HepG2 (cell line): ENCODE measurements around the gene MBNL3. TPM values are rescaled to one million over a fixed set of nuclear protein-coding genes. Genes with fewer than 3 reads are reported as not detected.

ENCODE experiments used
- ATAC-seq: fragments of 200-7000 bp; cut with Tn5 transposase; 3 replicates; pipeline ENCODE4 v1.9.1; 2020; ENCODE audit warnings: mild to moderate bottlenecking, moderate library complexity
- BruUV-seq: library from RNA; stranded (reverse); fragments of 400-500 nt; replicated peaks from 2 replicates; lab custom pipeline; 2021; lab: Mats Ljungman, UMichigan
- CTCF ChIA-PET: fragments of 300-600 bp; formaldehyde crosslinking; extraction: SDS; loops from one replicate; lab custom pipeline; 2021; ENCODE audit warnings: low total read pairs, inconsistent platforms, low intra/inter-chr PET ratio; lab: Yijun Ruan, JAX
- POLR2A ChIA-PET: fragments of 350-600 bp; sonication (Branson Sonifier 250); formaldehyde crosslinking; loops from one replicate; lab custom pipeline; 2020; ENCODE audit warnings: antibody characterized with exemption, inconsistent platforms; lab: Yijun Ruan, JAX
- DNase-seq: peaks from one replicate; pipeline ENCODE4 v3.0.0-alpha.2; 2015; ENCODE audit warnings: low spot score
- FAIRE-seq: peaks from 3 replicates; lab custom pipeline; 2011; peaks lifted over from hg19 to GRCh38; lab: Jason Lieb, UNC
- H2AFZ ChIP-seq: one replicate; pipeline ENCODE4 v1.6.1; 2011; ENCODE audit warnings: low read length, inconsistent platforms
- H3K27ac ChIP-seq: fragments of 300-600 bp; 3 replicates; pipeline ENCODE4 v1.8.0; 2011; ENCODE audit warnings: mixed run types, mild to moderate bottlenecking, mixed read lengths, low read length, inconsistent platforms; ENCODE audit not compliant: insufficient read depth; ENCODE audit errors: extremely low read length
- H3K27me3 ChIP-seq, 2 experiments: fragments of 200-600 bp in 1 of 2; 2 replicates in 1 of 2; 3 replicates in 1 of 2; pipeline versions ENCODE4 v1.6.0 to v1.8.0; 2011; ENCODE audit warnings: low read length in 2 of 2, mild to moderate bottlenecking in 2 of 2, moderate library complexity in 2 of 2, inconsistent platforms in 1 of 2; ENCODE audit not compliant: insufficient read depth in 2 of 2, control insufficient read depth in 1 of 2
- H3K36me3 ChIP-seq, 2 experiments: fragments of 200-600 bp in 1 of 2; replicated peaks in 1 of 2; 2 replicates in 1 of 2; 3 replicates in 1 of 2; pipeline versions ENCODE4 v1.5.1 to v1.8.0; 2011; ENCODE audit warnings: low read length in 2 of 2, inconsistent platforms in 1 of 2; ENCODE audit not compliant: insufficient read depth in 2 of 2, control insufficient read depth in 1 of 2
- H3K4me1 ChIP-seq: 2 replicates; pipeline ENCODE4 v1.5.1; 2012; ENCODE audit warnings: low read length, inconsistent platforms; ENCODE audit not compliant: insufficient read depth
- H3K4me2 ChIP-seq: 2 replicates; pipeline ENCODE4 v1.6.0; 2011; ENCODE audit warnings: low read depth, low read length, inconsistent platforms
- H3K4me3 ChIP-seq, 3 experiments: fragments of 200-600 bp in 1 of 3; sonication (generic), shearing (Covaris generic) in 1 of 3; replicated peaks in 1 of 3; 2 replicates each; pipeline ENCODE4 v1.5.1; 2011 to 2016; ENCODE audit warnings: low read length in 3 of 3, inconsistent platforms in 2 of 3, low read depth in 2 of 3, mild to moderate bottlenecking in 2 of 3, control low read depth in 1 of 3, mixed read lengths in 1 of 3; ENCODE audit not compliant: insufficient read depth in 1 of 3
- H3K79me2 ChIP-seq: one replicate; pipeline ENCODE4 v1.6.1; 2011; ENCODE audit warnings: low read length, inconsistent platforms; ENCODE audit not compliant: insufficient read depth
- H3K9ac ChIP-seq: 2 replicates; pipeline ENCODE4 v1.6.0; 2011; ENCODE audit warnings: mild to moderate bottlenecking, low read depth, low read length, inconsistent platforms; ENCODE audit not compliant: insufficient read depth
- H3K9me3 ChIP-seq: 2 replicates; pipeline ENCODE4 v1.5.1; 2012; ENCODE audit warnings: mild to moderate bottlenecking, low read length
- H4K20me1 ChIP-seq: 2 replicates; pipeline ENCODE4 v1.6.0; 2011; ENCODE audit warnings: inconsistent platforms, mild to moderate bottlenecking, low read length, moderate library complexity; ENCODE audit not compliant: insufficient read depth
- CREB1 ChIP-seq, 2 experiments: fragments of 450-650 bp in 1 of 2; IDR thresholded peaks; 2 replicates each; pipeline ENCODE4 v1.6.1; 2016 to 2017; ENCODE audit warnings: control low read depth in 1 of 2, mild to moderate bottlenecking in 1 of 2, missing compliant biosample characterization in 1 of 2, missing genetic modification characterization in 1 of 2
- CREB3 ChIP-seq: sonication (generic); formaldehyde crosslinking; IDR thresholded peaks from 2 replicates; pipeline ENCODE4 v1.5.0; 2020; ENCODE audit warnings: missing genetic modification reagents
- ERF ChIP-seq: IDR thresholded peaks from 2 replicates; pipeline ENCODE4 v1.6.1; 2018; ENCODE audit warnings: missing biosample characterization, missing genetic modification reagents
- ESRRA ChIP-seq: sonication (generic); formaldehyde crosslinking; IDR thresholded peaks from 2 replicates; pipeline ENCODE4 v1.5.1; 2020; ENCODE audit warnings: mild to moderate bottlenecking, low read depth, missing genetic modification reagents
- ETS1 ChIP-seq: sonication (generic); formaldehyde crosslinking; IDR thresholded peaks from 2 replicates; pipeline ENCODE4 v1.4.0; 2020; ENCODE audit warnings: missing genetic modification reagents
- ZNF235 ChIP-seq: sonication (generic); formaldehyde crosslinking; IDR thresholded peaks from 2 replicates; pipeline ENCODE4 v1.8.1; 2023; ENCODE audit warnings: mild to moderate bottlenecking, missing genetic modification reagents, borderline replicate concordance
- ZNF33A ChIP-seq: sonication (generic); formaldehyde crosslinking; IDR thresholded peaks from 2 replicates; pipeline ENCODE4 v1.5.1; 2020; ENCODE audit warnings: missing genetic modification reagents, mild to moderate bottlenecking, moderate library complexity, borderline replicate concordance
- ZNF367 ChIP-seq: sonication (generic); formaldehyde crosslinking; IDR thresholded peaks from 2 replicates; pipeline ENCODE4 v1.4.0; 2020; ENCODE audit warnings: missing genetic modification reagents, borderline replicate concordance
- in situ Hi-C: cut with HindIII; loops from 2 replicates; pipeline ENCODE4 v1.10.0; 2017; ENCODE audit warnings: low pct_unique_long_range_greater_than_20kb; ENCODE audit not compliant: extremely low pct_ligation_motif_present
- intact Hi-C: fragments of 100-400 bp; cut with micrococcal nuclease; formaldehyde crosslinking; loops from one replicate; pipeline ENCODE4 v1.10.0; 2022; ENCODE audit not compliant: unreplicated experiment
- polyA plus RNA-seq, 8 experiments: library from polyadenylated mRNA; depleted of rRNA in 3 of 8; stranded (reverse) in 7 of 8; unstranded in 1 of 8; fragments of >200 nt; fragmentation: Illumina TruSeq in 4 of 8; extraction: Trizol in 4 of 8; gene quantifications; 2 replicates each; pipeline versions ENCODE4 v1.2.1 to v1.2.3, GENCODE V29; 2011 to 2016; ENCODE audit warnings: low read depth in 4 of 8, missing spikeins in 1 of 8, mixed read lengths in 1 of 8; ENCODE audit not compliant: insufficient read depth in 1 of 8
- total RNA-seq, 5 experiments: library from RNA; depleted of rRNA; stranded (reverse); fragments of >200 nt; fragmentation: Illumina TruSeq; extraction: Trizol; gene quantifications; 2 replicates each; pipeline ENCODE4 v1.2.3, GENCODE V29; 2016; ENCODE audit warnings: low read depth in 1 of 5
- TF ChIP-seq, protein P1 (sequence below): sonication (generic); formaldehyde crosslinking; IDR thresholded peaks from 2 replicates; pipeline ENCODE4 v1.4.0; 2020; ENCODE audit warnings: missing genetic modification reagents, borderline replicate concordance

The MBNL3 gene
- total and polyA plus RNA-seq, 2 of the 13 experiments (the other 11 are each of a cell fraction or from before 2014, with no cell fraction given) = 155 to 257 TPM

- TF ChIP-seq CREB1 (IDR thresholded peaks at IDR 0.05) (no peak), CREB1 (CRISPR knock-in tag; IDR thresholded peaks at IDR 0.05) (no peak)
These were observed 55.8 kb downstream of the MBNL3 start (continued) for GRCh38 chrX:132433001-132433400.

DNA sequence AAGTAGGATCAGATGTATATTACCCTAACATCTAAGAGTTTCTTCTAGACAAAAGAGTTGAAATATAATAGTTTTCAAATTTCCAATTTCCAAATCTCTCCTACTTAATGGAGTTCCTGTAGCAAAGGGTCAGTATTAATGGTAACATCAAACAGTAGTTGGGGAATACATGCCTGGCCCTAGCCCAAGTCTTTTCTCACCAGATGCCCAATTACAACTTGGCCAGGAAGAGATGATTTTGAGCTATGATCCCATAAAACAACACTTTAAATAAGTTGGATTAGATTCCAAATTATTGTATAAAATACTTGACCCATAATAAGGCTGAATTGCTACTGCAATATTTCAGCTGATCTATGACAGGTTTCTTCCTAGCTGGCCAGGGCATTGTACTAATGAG lies 59.9 kb downstream of the MBNL3 start:
- ATAC-seq (no peak), FAIRE-seq (no peak), DNase-seq (no peak)
- in situ Hi-C loops = no loop called here
- no peak overlapping the region for H2AFZ ChIP-seq
- peaks cover 14% of the 10 kb centered on the region for H3K79me2 ChIP-seq
- peaks cover 77% of the 10 kb centered on the region for H3K4me1 ChIP-seq
- no peaks in the 10 kb centered on the region for H4K20me1 ChIP-seq
- no peaks in the 10 kb centered on the region for H3K36me3 ChIP-seq
- H3K27ac ChIP-seq = no peak overlapping the region
- no peak overlapping the region for H3K4me2 ChIP-seq
- no peaks in the 10 kb centered on the region for H3K9me3 ChIP-seq
- CTCF ChIA-PET = no interaction called here
- no TSS peak for BruUV-seq
- no peak for TF ChIP-seq ZNF367
- TF ChIP-seq ZNF33A (CRISPR knock-in tag) = no peak
- no peak for TF ChIP-seq ETS1 (CRISPR knock-in tag)
- no peak for TF ChIP-seq ERF
- no peak for TF ChIP-seq ESRRA (CRISPR knock-in tag)
- TF ChIP-seq CREB3 (CRISPR knock-in tag) = no peak
- TF ChIP-seq, protein P1, sequence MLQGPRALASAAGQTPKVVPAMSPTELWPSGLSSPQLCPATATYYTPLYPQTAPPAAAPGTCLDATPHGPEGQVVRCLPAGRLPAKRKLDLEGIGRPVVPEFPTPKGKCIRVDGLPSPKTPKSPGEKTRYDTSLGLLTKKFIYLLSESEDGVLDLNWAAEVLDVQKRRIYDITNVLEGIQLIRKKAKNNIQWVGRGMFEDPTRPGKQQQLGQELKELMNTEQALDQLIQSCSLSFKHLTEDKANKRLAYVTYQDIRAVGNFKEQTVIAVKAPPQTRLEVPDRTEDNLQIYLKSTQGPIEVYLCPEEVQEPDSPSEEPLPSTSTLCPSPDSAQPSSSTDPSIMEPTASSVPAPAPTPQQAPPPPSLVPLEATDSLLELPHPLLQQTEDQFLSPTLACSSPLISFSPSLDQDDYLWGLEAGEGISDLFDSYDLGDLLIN (CRISPR knock-in tag) = no peak
- TF ChIP-seq ZNF235 (CRISPR knock-in tag) = no peak
- intact Hi-C loops = no loop called here
- POLR2A ChIA-PET = no interaction called here
- H3K4me3 ChIP-seq = no peak overlapping the region
- no peak overlapping the region for H3K9ac ChIP-seq
- H3K27me3 ChIP-seq = no peaks in the 10 kb centered on the region
